Mesangial cell (primary cell): ENCODE results near the gene NEURL2. TPM values are rescaled to one million over a fixed set of nuclear protein-coding genes. Genes with fewer than 3 reads are reported as not detected.

Experiments used
- total RNA-seq: library from RNA; depleted of rRNA; stranded (reverse); fragments of >200 nt; gene quantifications from 2 replicates; pipeline ENCODE4 v1.2.3, GENCODE V29; 2015

The NEURL2 gene, protein sequence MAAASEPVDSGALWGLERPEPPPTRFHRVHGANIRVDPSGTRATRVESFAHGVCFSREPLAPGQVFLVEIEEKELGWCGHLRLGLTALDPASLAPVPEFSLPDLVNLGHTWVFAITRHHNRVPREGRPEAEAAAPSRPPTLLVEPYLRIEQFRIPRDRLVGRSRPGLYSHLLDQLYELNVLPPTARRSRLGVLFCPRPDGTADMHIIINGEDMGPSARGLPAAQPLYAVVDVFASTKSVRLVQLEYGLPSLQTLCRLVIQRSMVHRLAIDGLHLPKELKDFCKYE
- 2.8 and 9.5 TPM in 2 replicates for total RNA-seq

DNA sequence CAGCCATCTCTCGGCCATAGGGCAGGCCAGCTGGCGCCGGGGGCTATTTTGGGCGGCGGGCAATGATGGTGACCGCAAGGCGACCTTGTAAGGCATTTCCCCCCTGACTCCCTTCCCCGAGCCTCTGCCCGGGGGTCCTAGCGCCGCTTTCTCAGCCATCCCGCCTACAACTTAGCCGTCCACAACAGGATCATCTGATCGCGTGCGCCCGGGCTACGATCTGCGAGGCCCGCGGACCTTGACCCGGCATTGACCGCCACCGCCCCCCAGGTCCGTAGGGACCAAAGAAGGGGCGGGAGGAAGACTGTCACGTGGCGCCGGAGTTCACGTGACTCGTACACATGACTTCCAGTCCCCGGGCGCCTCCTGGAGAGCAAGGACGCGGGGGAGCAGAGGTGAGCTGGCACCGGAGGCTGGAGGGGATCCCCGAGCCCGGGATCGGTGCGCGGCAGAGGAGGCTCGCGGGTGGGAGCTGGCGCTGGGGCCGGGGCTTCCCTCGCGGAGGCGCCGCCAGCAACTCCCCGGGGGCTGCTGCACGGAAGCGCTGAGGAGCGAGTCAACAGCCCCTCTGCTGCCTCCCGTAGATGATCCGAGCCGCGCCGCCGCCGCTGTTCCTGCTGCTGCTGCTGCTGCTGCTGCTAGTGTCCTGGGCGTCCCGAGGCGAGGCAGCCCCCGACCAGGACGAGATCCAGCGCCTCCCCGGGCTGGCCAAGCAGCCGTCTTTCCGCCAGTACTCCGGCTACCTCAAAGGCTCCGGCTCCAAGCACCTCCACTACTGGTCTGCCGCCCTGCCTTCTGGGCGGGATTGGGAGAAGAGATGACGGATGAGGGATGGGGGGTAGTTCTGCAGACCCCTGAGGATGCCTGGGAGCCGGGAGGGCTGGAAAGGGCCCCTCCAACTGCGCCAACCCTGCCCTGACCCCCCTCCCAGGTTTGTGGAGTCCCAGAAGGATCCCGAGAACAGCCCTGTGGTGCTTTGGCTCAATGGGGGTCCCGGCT is at the start of gene NEURL2, which contains the start of gene CTSA:
TSS of gene NEURL2 (minus strand) at position 224 of the 999 bp plus-strand sequence. CDS start at position 7, 217 bp downstream.
TSS of gene CTSA (plus strand) at position 351 of the 999 bp plus-strand sequence. CDS start at position 585, 234 bp downstream.

DNA sequence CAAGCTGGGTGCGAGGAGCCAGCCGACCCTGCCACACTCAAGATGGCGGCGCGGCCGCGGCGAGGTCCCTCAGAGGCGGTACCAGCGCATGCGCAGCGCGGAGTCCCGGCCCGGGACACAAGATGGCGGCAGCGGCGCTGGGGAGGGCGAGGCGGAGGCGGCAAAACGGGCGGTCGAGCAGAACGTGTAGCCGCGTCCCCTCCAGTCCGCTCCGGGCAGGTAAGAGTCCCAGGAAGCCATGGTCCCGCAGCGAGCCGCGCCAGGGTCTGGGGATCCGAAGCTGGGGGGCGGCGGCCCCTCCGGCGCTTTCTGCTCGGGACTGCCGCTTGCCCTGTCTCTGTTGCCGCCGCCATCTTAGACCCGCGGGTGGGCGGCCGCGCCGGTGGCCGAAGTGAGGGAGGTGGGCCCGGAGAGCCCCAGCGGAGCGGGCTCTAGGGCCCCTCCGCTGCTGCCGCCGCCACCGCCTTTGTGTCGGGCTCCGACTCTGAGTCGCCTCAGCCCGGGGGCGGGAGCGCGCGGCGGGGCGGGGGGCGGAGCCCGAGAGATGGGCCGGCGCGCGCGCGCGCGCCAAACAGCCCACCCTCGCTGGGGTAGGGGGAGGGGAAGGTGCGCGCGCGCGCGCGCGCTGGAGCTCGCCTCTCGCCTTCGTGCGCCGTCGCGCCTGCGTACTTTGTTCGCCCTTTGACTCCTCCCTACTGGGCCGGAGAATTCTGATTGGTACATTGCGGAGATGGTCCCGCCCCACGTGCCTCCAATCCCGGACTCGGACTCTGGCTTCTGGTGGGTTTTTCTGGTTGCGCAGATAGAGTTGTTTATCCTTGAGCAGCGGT is 43.8 kb upstream of the NEURL2 start, which contains the start of gene PCIF1:
TSS of gene PCIF1 (plus strand) at position 98 of the 830 bp plus-strand sequence. CDS start 4,317 bp downstream, outside the sequence.

DNA sequence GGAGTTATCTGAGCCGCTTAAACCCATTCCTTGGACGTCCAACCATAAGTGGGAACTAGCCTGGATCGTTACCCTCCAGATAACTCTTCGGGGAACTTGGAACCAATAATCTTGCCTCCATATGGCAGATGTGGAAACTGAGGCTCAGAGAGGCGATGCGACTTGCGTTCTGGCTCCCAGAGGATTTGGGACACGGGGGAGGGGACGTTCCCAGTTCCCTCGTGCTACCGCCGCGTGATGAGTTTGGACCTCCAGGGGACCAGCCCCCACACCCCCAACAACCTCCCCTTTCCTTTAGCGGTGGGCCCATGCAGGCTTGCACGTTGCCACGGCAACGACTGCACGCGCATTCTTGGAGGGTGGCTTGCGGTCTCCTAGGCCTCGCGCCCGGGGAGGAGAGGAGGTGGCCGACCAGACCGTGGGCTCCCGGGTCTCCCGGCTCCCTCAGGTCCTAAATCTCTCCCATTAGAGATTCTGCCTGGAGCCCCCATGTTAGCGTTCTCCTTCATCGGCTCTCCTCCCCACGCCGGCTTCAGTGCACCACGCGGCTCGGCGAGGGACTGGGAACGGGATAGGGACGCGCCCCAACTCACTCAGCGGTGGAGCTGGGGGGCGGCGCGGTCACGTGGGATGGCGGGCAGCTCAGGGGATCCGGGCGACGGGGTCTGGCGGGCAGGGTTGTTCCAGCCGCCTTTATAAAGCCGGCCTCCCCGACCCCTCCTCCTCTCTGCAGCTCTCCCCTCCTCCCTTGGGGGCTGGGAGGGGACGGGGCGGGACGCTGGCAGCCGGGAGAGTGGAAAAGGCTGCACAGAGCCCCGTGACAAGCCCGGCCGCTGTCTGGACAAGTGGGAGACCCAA is 20.7 kb upstream of the NEURL2 start, which contains the start of gene PLTP:
TSS of gene PLTP (minus strand) at position 670 of the 858 bp plus-strand sequence. CDS start 703 bp downstream, outside the sequence.

DNA sequence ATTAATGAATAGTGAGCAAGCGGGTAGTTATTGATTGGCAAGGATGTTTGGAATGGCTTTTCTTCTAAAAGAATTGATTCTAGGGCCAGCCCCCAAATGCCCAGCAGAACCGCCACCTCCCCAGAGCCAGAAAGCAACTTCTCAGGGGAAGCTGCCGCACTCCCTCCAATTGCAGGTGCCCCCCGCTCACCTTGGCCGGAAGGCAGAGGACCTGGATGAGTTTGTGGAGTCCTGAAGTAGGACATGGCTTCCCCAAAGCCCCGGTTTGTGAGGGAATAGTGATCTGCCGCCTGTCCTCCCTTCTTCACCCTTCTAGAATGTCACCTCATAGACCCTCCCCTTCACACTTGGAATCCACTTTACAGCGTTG is 3.7 kb downstream of the NEURL2 start, which contains the start of gene SPATA25:
TSS of gene SPATA25 (minus strand) at position 277 of the 370 bp plus-strand sequence. CDS start at position 245, 32 bp downstream.

DNA sequence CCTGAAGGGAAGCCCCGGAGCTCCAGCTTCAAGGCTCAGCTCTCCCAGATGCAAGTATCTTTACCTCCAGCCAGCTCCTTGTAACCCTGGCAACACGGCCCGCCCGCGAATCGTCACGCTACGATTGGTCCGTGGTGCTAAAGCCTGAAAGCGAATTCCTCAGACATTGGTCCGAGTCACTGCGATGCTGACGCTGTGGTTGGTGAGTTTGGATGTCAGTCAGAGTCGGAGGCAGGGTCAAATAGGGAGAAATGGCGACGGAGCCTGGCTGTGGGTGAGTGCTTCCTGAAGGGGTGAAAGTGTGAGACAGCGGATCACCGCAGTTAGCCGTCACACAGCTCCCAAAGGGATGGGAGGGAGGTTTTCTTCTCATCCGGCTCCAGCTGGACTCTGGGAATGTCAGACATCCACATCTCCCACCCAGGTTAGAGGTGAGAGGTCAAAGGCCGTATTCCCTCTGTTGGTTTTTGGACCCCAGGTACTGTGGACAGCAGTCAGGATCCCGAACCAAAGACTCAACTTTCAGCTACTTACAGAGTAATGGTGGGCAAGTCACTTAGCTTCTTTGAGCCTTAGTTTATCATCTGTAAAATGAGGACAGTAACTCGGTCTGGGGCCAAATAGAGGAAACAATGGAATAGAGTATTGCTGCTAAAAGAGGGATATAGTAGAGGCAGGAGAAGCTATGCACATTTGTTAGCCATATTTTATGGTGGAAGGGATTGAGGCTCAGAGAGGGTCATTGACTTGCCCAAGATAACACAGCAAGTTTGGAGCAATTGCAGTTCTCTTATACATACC is 9.8 kb downstream of the NEURL2 start, which contains the start of gene ZSWIM1:
TSS of gene ZSWIM1 (plus strand) at position 240 of the 801 bp plus-strand sequence. CDS start 1,366 bp downstream, outside the sequence.

DNA sequence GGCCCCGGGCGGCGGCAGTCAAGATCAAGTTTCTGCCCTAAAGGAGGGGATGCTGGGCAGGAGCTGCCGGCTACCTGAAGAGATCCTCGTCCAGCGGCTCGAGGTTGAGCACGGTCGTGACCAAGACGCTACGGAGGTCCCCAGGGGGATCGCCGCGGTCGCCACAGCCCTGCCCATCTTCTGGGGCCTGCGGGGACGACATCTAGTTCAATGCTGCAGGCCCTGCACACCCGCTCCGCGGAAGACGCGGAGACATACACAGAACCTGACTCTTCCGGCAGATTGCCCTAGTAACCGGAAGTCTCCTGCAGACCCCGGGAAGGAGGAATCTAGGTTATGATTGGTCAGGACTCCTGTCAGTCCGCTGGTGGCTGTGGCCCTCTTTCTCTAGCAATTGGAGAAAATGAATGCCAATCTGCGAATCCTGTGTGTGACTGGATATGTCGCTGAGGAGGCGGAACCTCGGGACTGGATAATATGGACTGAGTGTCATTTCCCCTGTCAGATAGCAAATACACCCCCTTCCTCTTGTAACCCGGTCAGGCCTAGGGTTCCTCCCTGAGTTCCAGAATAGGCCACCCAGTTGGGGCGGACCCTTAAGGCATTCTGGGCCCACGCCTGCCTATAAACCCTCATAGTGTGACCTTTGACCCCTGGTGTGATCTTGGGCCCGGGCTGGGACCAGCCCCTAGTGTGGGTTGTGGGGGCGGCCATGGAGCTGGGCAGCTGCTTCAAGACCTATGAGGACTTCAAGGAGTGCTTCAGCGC is 33.7 kb downstream of the NEURL2 start, which contains the start of the genes ACOT8 and ZSWIM3:
TSS of gene ACOT8 (minus strand) at position 279 of the 768 bp plus-strand sequence. CDS start at position 202, 77 bp downstream.
TSS of gene ZSWIM3 (plus strand) at position 501 of the 768 bp plus-strand sequence. CDS start at position 713, 212 bp downstream.

Other genes starting within 250 kb of the NEURL2 start
- not detected in 2 replicates for gene WFDC11, start 221.0 kb downstream of the NEURL2 start, total RNA-seq
- not detected in 2 replicates for gene WFDC13, start 189.2 kb downstream of the NEURL2 start, total RNA-seq
- not detected in 2 replicates for gene WFDC10B, start 186.2 kb downstream of the NEURL2 start, total RNA-seq
- not detected in 2 replicates for gene SPINT4, start 168.9 kb downstream of the NEURL2 start, total RNA-seq
- gene WFDC3, start 99.3 kb downstream of the NEURL2 start, total RNA-seq: 1.1 TPM in 1 of 2 replicates, not detected in the other
- 24.7 and 36.3 TPM in 2 replicates for gene DNTTIP1, start 99.3 kb downstream of the NEURL2 start, total RNA-seq
- 20.9 and 425 TPM in 2 replicates for gene UBE2C, start 78.6 kb downstream of the NEURL2 start, total RNA-seq
- not detected in 2 replicates for gene TNNC2, start 63.9 kb downstream of the NEURL2 start, total RNA-seq
- 31.1 and 40.7 TPM in 2 replicates for gene SNX21, start 57.4 kb downstream of the NEURL2 start, total RNA-seq
- 36.0 and 46.5 TPM in 2 replicates for gene ACOT8, start 33.8 kb downstream of the NEURL2 start, total RNA-seq
- gene ZSWIM3, start 33.6 kb downstream of the NEURL2 start, total RNA-seq: 2.6 and 3.5 TPM in 2 replicates
- 14.7 and 17.7 TPM in 2 replicates for gene ZSWIM1, start 10.0 kb downstream of the NEURL2 start, total RNA-seq
- gene SPATA25, start 3.6 kb downstream of the NEURL2 start, total RNA-seq: 0.16 and 1.1 TPM in 2 replicates
- gene CTSA, start 127 bp upstream of the NEURL2 start, total RNA-seq: 70.9 and 232 TPM in 2 replicates
- 42.2 and 122 TPM in 2 replicates for gene PLTP, start 20.9 kb upstream of the NEURL2 start, total RNA-seq
- 25.1 and 34.1 TPM in 2 replicates for gene PCIF1, start 43.5 kb upstream of the NEURL2 start, total RNA-seq
- gene ZNF335, start 81.0 kb upstream of the NEURL2 start, total RNA-seq: 16.1 and 18.0 TPM in 2 replicates
- 0.65 TPM in 1 of 2 replicates, not detected in the other for gene MMP9, start 117.7 kb upstream of the NEURL2 start, total RNA-seq
- 2.1 and 3.2 TPM in 2 replicates for gene SLC12A5, start 138.0 kb upstream of the NEURL2 start, total RNA-seq
- gene NCOA5, start 198.8 kb upstream of the NEURL2 start, total RNA-seq: 16.5 and 21.5 TPM in 2 replicates
- 18.3 and 37.3 TPM in 2 replicates for gene CD40, start 227.1 kb upstream of the NEURL2 start, total RNA-seq